Retina (tissue), 1 donor: ENCODE measurements around the gene CIART.
"Not testable (repeated sequence)": the region's sequence is repeated elsewhere in the genome, so short reads cannot be mapped to it uniquely, and the experiment has no call there.

Experiments used
- DNase-seq: peaks from one replicate; pipeline ENCODE4 v3.0.0-alpha.2; 2016

CIART gene

GRCh38 chr1:150281758-150282557 is at the start of gene CIART:
CIART (plus strand) TSS chr1:150282554; CDS start chr1:150283268, 714 bp downstream.
- peak; percentile 92 for DNase-seq

- not testable (repeated sequence) for DNase-seq
These were observed 49.4 kb upstream of the CIART start for GRCh38 chr1:150232921-150233320.

GRCh38 chr1:150233359-150234308 is 48.7 kb upstream of the CIART start:
- DNase-seq, result no peak

- DNase-seq, result no peak
These were observed 48.1 kb upstream of the CIART start for GRCh38 chr1:150234309-150234565.

GRCh38 chr1:150234566-150235293 is 47.6 kb upstream of the CIART start:
- peak; percentile 86 for DNase-seq

- peak; percentile 84 for DNase-seq
These were observed 47.0 kb upstream of the CIART start for GRCh38 chr1:150235294-150235851.

- DNase-seq, result peak; percentile 96
These were observed 46.3 kb upstream of the CIART start, which contains the start of gene ANP32E for GRCh38 chr1:150235852-150236613. ANP32E (minus strand) TSS chr1:150236112; CDS start chr1:150235786, 326 bp downstream.

GRCh38 chr1:150236614-150237100 is 45.7 kb upstream of the CIART start:
- no peak for DNase-seq

GRCh38 chr1:150237176-150237575 is 45.2 kb upstream of the CIART start:
- DNase-seq, result not testable (repeated sequence)

- DNase-seq, result no peak
These were observed 44.6 kb upstream of the CIART start for GRCh38 chr1:150237746-150238145.

GRCh38 chr1:150243003-150243402 is 39.4 kb upstream of the CIART start:
- no peak for DNase-seq

- no peak for DNase-seq
These were observed 32.4 kb upstream of the CIART start for GRCh38 chr1:150249936-150250335.

- peak; percentile 72 for DNase-seq
These were observed 26.2 kb upstream of the CIART start for GRCh38 chr1:150256198-150256553.

- DNase-seq, result peak; percentile 87
These were observed 25.6 kb upstream of the CIART start for GRCh38 chr1:150256554-150257341.

GRCh38 chr1:150257624-150258585 is 24.4 kb upstream of the CIART start, which contains the start of gene CA14:
CA14 (plus strand) TSS chr1:150257774; CDS start chr1:150258129, 355 bp downstream.
- peak; percentile 76 for DNase-seq

GRCh38 chr1:150259217-150259616 is 23.1 kb upstream of the CIART start:
- DNase-seq, result peak; percentile 48

GRCh38 chr1:150259758-150260669 is 22.3 kb upstream of the CIART start:
- DNase-seq, result peak; percentile 43

- DNase-seq, result no peak
These were observed 21.0 kb upstream of the CIART start for GRCh38 chr1:150261367-150261766.
